Activated naive CD4-positive, alpha-beta T cell treated with anti-CD3 and anti-CD28 coated beads for 36 hours (primary cell): Measurements from ENCODE around the gene SAMD3. TPM values are rescaled to one million over a fixed set of nuclear protein-coding genes. Genes with fewer than 3 reads are reported as not detected.
"Not testable (repeated sequence)": the region's sequence is repeated elsewhere in the genome, so short reads cannot be mapped to it uniquely, and the experiment has no call there.

Experiments
- CTCF ChIA-PET: fragments of 350-600 bp; sonication (Branson Sonifier 250); formaldehyde crosslinking; loops from one replicate; lab custom pipeline; 2021; ENCODE audit warnings: antibody characterized with exemption; lab: Charles Lee
- DNase-seq: peaks from one replicate; pipeline ENCODE4 v3.0.0-alpha.2; 2020
- H3K27ac Mint-ChIP-seq: one replicate; pipeline ENCODE4 v1.8.0; 2021; ENCODE audit warnings: mild to moderate bottlenecking, mixed read lengths
- H3K27me3 Mint-ChIP-seq: one replicate; pipeline ENCODE4 v1.8.0; 2021; ENCODE audit warnings: low read depth, mixed read lengths
- H3K36me3 Mint-ChIP-seq: one replicate; pipeline ENCODE4 v1.8.0; 2021; ENCODE audit warnings: low read depth, mixed read lengths
- H3K4me1 Mint-ChIP-seq: one replicate; pipeline ENCODE4 v1.8.0; 2021; ENCODE audit warnings: low read depth, mixed read lengths
- H3K4me3 Mint-ChIP-seq: one replicate; pipeline ENCODE4 v1.8.0; 2021; ENCODE audit warnings: mild to moderate bottlenecking, moderate library complexity, mixed read lengths
- H3K9me3 Mint-ChIP-seq: one replicate; pipeline ENCODE4 v1.8.0; 2021; ENCODE audit warnings: mixed read lengths
- intact Hi-C: fragments of 100-400 bp; cut with micrococcal nuclease; formaldehyde crosslinking; loops from one replicate; pipeline ENCODE4 v1.15.1; 2023
- total RNA-seq, 2 experiments: library from RNA; stranded (reverse); gene quantifications; one replicate each; pipeline ENCODE4 v1.2.3, GENCODE V29; 2021

SAMD3 gene, protein sequence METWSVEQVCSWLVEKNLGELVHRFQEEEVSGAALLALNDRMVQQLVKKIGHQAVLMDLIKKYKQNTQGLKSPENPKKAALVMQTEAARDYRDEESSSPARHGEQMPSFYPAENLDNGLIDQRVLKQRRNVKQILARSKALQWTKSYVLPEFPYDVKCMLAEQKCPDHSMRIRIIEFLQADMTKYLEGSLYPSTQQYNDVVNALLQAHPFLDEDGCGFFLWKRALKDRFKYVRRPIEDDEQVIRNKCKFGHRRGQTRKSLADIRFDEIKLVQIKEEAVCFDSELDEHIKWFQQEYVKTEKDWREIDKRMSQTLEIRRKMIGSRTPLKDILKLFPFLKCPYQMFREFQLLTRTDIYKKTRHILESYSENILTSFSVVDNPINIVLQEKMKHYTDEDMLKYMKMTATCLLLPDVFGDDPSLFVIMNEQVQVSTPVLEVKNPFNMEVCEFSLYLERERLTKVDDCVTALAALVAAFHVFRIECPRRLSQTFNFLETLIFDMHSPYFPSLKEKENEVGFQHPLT
- 1 to 10 TPM; 1.0 to 2.3 TPM for total RNA-seq

DNA sequence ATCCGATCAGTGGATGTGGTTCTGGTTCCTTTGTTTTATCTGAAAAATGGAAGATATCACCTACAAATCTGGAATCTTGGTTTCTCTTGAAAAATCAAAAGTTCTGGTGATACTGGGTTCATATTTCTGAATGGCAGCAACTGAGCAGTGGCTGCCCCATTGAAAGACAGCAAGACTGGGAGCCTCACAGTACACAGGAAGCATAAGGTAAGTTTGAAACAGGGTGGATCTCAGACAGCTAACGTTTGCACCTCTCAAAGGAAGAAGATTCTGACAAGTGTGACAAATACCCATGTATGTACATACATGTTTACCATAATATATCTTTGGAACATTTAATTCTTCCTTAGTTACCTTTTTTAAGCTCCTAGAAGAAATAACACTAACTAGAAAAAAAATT, at the start of gene SAMD3:
Gene SAMD3 (minus strand): TSS at position 177 of the 400 bp plus-strand sequence. CDS start 7,678 bp downstream, outside the sequence.
- DNase-seq: no peak
- H3K4me1 Mint-ChIP-seq: peaks cover 26% of the 10 kb centered on the region

DNA sequence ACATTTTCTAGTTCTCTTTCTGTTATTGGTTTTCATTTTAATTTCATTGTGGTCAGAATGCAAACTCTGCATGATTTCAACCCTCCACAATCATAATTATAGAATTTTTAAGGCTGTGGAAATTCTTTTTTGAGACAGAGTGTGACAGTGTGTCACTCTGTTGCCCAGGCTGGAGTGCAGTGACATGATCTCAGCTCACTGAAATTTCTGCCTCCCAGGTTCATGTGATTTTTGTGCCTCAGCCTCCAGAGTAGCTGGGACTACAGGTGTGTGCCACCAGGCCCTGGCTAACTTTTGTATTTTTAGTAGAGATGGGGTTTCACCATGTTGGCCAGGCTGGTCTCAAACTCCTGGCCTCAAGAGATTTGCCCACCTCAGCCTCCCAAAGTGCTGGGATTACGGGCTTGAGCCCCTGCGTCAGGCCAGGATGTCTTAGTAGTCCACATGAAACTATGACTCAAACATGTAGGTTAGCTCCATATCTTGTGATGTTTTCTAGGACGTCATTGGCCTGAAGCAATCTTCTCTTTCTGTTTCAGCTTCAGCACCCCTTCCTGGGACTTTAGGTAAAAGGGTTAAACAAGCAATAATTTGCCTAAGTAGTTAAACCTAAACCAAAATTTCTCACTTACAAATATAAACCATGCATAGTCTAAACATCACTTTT, 47.4 kb upstream of the SAMD3 start:
- intact Hi-C loops: no loop called here

More for the DNA sequence above, at the start of gene SAMD3:
- Mint-ChIP-seq H3K27ac (no peak within 1 kb of the TSS), H3K36me3 (no peaks in the 10 kb centered on the region), H3K4me3 (no peak within 1 kb of the TSS), H3K27me3 (no peaks in the 10 kb centered on the region), H3K9me3 (peaks cover 5% of the 10 kb centered on the region)
- CTCF ChIA-PET: interaction anchor here (0.8 to 1.7 kb wide), 10 partner anchors 9 to 80 kb away, joined by 3 to 7 read pairs (median 4); no protein-coding TSS in a partner anchor
- intact Hi-C loops: loop anchor here (1.0 to 10.0 kb wide), 6 partner anchors 7 to 728 kb away; no protein-coding TSS in a partner anchor

DNA sequence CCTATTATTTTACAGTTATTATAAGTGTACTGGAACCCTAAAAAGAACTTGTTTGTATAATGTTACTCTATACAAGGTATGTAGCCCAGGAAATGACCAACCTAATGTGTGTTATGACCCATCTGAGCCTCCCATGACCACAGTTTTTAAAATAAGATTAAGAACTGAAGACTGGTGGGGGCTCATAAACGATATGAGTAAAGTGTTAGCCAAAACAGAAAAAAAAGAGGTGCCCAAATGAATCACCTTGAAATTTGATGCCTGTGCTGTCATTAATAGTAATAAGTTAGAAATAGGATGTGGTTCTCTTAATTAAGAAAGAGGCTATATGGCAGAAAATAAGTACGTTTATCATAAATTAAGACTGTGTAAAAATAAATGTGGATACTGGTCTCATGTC, 42.8 kb upstream of the SAMD3 start:
- H3K27ac Mint-ChIP-seq, H3K4me1 Mint-ChIP-seq, DNase-seq, intact Hi-C loops, H3K36me3 Mint-ChIP-seq, H3K4me3 Mint-ChIP-seq, H3K9me3 Mint-ChIP-seq, H3K27me3 Mint-ChIP-seq, CTCF ChIA-PET: not testable (repeated sequence)

More for the DNA sequence above, 47.4 kb upstream of the SAMD3 start:
- Mint-ChIP-seq H3K4me1 (no peaks in the 10 kb centered on the region), H3K9me3 (peaks cover 13% of the 10 kb centered on the region), H3K36me3 (peaks cover 5% of the 10 kb centered on the region), H3K4me3 (no peak overlapping the region), H3K27ac (no peak overlapping the region), H3K27me3 (no peaks in the 10 kb centered on the region)
- CTCF ChIA-PET: interaction anchor here (1.6 kb wide), 1 partner anchor 11 kb away, joined by 5 read pairs; no protein-coding TSS in a partner anchor
- DNase-seq: no peak

DNA sequence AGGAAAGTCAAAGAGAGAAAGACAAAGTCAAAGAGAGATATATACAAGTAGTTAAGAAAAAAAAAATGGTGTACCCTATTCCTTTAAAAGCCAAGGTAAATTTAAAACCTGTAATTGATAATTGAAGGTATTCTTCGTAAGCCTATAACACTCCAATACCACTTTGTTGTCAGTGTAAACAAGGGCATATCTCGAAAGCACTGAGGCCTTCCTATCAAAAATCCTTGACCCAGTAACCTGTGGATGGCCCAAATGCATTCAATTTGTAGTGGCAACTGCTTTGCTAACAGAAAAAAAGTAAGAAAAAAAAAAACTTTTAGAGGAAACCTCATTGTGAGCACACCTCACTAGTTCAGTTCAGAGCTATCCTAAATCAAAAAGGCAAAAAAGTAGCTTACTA, 39.3 kb upstream of the SAMD3 start:
- DNase-seq: no peak
- peaks cover 6% of the 10 kb centered on the region for H3K9me3 Mint-ChIP-seq
- intact Hi-C loops: no loop called here
- no peaks in the 10 kb centered on the region for H3K27me3 Mint-ChIP-seq
- CTCF ChIA-PET: interaction anchor here (0.7 kb wide), 1 partner anchor 623 kb away, joined by 4 read pairs; no protein-coding TSS in a partner anchor
- no peak overlapping the region for H3K4me3 Mint-ChIP-seq
- peaks cover 3% of the 10 kb centered on the region for H3K36me3 Mint-ChIP-seq
- peaks cover 17% of the 10 kb centered on the region for H3K4me1 Mint-ChIP-seq
- no peak overlapping the region for H3K27ac Mint-ChIP-seq

DNA sequence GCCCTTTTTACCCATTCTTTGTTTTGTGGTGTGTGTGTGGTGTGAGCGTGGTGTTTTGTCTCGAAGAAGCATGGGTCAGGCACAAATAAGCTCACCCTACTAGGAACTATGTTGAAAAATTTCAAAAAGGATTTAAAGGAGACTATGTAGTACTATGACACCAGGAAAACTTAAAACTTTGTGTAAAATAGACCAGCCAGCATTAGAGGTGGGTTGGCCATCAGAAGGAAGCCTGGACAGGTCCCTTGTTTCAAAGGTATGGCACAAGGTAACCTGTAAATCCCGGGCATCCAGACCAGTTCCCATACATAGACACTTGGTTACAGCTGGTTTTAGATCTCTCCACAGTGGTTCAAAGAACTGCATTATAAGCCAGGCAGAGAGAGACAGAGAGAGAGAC, 38.8 kb upstream of the SAMD3 start:
- H3K27me3 Mint-ChIP-seq, CTCF ChIA-PET, H3K4me3 Mint-ChIP-seq, DNase-seq, H3K36me3 Mint-ChIP-seq, H3K9me3 Mint-ChIP-seq, H3K27ac Mint-ChIP-seq, intact Hi-C loops: not testable (repeated sequence)
- H3K4me1 Mint-ChIP-seq: peaks cover 17% of the 10 kb centered on the region

DNA sequence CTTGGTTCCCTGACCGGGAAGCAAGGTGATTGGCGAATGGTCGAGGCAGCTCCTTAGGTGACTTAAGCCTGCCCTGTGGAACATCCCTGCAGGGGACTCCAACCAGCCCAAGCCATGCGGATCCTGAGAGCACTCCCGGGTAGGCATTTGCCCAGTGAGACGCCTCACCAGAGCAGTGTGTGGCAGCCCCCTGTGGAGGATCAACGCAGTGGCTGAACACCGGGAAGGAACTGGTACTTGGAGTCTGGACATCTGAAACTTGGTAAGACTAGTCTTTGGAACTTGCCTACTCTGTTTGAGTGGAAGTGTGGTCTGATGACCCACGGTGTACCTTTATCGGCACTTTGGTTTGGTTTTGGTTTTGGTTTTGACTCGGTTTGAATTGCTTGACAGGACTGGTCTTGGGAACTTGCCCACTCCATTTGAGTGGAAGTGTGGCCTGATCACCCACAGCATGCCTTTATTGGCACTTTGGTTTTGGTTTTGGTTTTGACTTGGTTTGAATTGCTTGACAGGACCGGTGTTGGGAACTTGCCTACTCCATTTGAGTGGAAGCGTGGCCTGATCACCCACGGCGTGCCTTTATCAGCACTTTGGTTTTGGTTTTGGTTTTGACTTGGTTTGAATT, 38.0 kb upstream of the SAMD3 start:
- DNase-seq, intact Hi-C loops, H3K27ac Mint-ChIP-seq, H3K9me3 Mint-ChIP-seq, H3K4me3 Mint-ChIP-seq, H3K36me3 Mint-ChIP-seq, CTCF ChIA-PET, H3K27me3 Mint-ChIP-seq: not testable (repeated sequence)
- H3K4me1 Mint-ChIP-seq: peaks cover 17% of the 10 kb centered on the region

DNA sequence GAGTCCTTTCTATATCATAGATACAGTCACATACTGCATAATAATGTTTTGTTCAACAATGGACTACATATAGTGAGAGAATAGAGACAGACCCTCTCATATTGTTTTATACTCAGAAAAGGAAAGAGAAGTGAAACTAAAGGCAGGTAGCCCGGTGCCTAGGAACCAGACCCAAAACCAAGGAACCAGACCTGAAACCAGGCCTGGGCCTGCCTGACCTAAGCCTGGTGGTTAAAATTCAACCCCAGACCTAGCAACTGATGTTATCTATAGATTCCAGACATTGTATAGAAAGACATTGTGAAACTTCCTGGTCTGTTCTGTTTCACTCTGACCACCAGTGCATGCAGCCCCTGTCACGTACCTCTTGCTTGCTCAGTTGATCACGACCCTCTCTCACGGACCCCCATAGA, 37.3 kb upstream of the SAMD3 start:
- H3K27ac Mint-ChIP-seq, H3K9me3 Mint-ChIP-seq, H3K36me3 Mint-ChIP-seq, intact Hi-C loops, DNase-seq, H3K4me3 Mint-ChIP-seq, CTCF ChIA-PET, H3K27me3 Mint-ChIP-seq: not testable (repeated sequence)
- peaks cover 17% of the 10 kb centered on the region for H3K4me1 Mint-ChIP-seq

DNA sequence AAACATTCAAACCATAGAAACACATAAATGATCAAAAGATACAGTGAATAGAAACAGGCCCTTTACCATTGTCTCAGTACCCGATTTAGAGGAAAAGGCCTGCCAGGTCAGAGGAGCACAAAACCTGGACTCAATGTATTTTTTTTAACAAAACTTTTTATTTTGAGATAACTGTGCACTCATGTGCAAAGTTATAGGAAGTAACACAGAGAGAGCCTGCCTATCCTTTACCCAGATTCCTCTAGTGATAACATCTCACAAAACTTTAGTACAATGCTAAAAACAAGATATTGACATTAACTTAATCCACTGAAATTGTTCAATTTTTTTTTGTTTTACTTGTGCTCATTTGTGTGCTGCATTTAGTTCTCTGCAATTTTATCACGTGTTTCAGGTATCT, 36.8 kb upstream of the SAMD3 start:
- H3K27me3 Mint-ChIP-seq: no peaks in the 10 kb centered on the region
- intact Hi-C loops: no loop called here
- H3K4me3 Mint-ChIP-seq: no peak overlapping the region
- H3K4me1 Mint-ChIP-seq: peaks cover 17% of the 10 kb centered on the region
- peaks cover 6% of the 10 kb centered on the region for H3K9me3 Mint-ChIP-seq
- H3K27ac Mint-ChIP-seq: no peak overlapping the region
- CTCF ChIA-PET: no interaction called here
- peaks cover 3% of the 10 kb centered on the region for H3K36me3 Mint-ChIP-seq
- no peak for DNase-seq

DNA sequence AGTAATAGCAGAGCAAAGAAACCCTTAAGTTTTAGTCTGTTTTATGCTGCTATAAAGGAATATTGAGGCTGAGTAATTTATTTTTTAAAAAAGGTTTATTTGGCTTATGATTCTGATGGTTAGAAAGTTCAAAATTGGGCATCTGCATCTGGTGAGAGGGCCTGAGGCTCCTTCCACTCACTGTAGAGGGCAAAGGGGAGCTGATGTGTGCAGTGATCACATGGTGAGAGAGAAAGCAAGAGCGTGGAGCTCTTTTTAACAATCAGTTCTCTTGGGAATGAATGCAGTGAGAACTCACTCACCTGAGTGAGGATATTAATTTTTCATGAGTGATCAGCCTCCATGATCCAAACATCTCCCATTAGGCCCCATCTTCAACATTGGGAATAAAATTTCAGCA, 36.4 kb upstream of the SAMD3 start:
- no peak overlapping the region for H3K4me3 Mint-ChIP-seq
- peaks cover 3% of the 10 kb centered on the region for H3K36me3 Mint-ChIP-seq
- H3K27me3 Mint-ChIP-seq: no peaks in the 10 kb centered on the region
- no peak for DNase-seq
- peaks cover 6% of the 10 kb centered on the region for H3K9me3 Mint-ChIP-seq
- H3K27ac Mint-ChIP-seq: no peak overlapping the region
- CTCF ChIA-PET: interaction anchor here (1.5 kb wide), 1 partner anchor 23 kb away, joined by 3 read pairs; no protein-coding TSS in a partner anchor
- intact Hi-C loops: no loop called here
- peaks cover 17% of the 10 kb centered on the region for H3K4me1 Mint-ChIP-seq

DNA sequence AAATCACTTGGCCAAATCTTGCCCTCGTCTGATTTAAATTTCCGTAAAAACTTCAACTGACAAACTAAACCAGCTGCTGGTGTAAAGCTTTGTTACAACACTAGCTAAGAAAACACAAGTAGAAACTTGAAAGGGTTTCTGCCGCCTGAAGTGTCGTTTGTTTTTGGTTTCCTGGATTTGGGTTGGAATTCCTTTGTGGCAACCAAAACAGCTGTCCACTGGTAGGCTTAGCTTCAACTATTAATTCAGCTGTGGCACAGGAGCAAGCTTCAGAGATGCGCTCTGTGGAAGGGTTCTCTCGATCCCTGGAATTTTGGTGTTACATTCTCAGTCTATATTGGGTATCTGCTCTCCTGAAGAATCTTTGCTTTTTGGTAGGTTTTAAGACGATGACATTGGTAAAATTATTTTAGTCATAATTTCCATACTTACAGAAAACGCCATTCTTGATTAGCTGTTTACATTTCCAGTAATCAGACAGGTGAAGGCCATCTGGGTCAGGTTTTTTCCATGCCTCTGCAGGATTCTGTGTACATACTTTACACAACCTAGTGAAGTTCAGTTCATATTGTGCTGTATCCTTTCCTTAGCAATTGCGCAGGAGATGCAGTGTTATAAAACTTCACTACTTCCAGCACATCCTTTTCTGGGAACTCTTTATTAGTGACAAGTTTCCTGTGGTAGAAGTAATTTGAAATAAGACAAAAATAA, 29.9 kb upstream of the SAMD3 start:
- H3K27me3 Mint-ChIP-seq: no peaks in the 10 kb centered on the region
- no peak overlapping the region for H3K4me3 Mint-ChIP-seq
- CTCF ChIA-PET: interaction anchor here (0.6 to 1.6 kb wide), 2 partner anchors 30 to 352 kb away, joined by 3 to 4 read pairs; no protein-coding TSS in a partner anchor
- intact Hi-C loops: no loop called here
- no peaks in the 10 kb centered on the region for H3K36me3 Mint-ChIP-seq
- no peak for DNase-seq
- no peak overlapping the region for H3K27ac Mint-ChIP-seq
- H3K9me3 Mint-ChIP-seq: no peaks in the 10 kb centered on the region
- no peaks in the 10 kb centered on the region for H3K4me1 Mint-ChIP-seq

DNA sequence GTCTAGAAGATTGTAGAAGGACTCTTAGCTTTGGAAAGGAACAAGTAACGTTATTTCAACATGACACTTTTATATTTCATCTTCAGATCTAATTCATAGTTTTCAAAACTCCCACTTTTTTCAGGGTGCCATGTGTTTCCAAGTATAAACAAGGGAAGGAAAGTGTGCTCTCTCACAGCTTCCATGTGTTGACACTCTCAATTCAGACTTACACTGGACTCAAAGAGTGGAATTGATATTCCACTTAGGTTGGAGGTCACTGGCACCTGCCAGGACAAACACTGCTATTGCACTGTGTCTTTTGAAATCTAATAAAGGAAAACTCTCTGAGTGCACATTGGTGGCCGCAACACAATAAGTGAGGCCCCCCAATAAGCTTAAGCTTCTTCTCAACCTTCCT, 22.5 kb upstream of the SAMD3 start:
- Mint-ChIP-seq H3K9me3 (no peaks in the 10 kb centered on the region), H3K4me3 (no peak overlapping the region), H3K4me1 (no peaks in the 10 kb centered on the region), H3K36me3 (no peaks in the 10 kb centered on the region), H3K27ac (no peak overlapping the region), H3K27me3 (no peaks in the 10 kb centered on the region)
- intact Hi-C loops: no loop called here
- CTCF ChIA-PET: interaction anchor here (0.6 kb wide), 2 partner anchors 58 to 494 kb away, joined by 3 read pairs; no protein-coding TSS in a partner anchor
- no peak for DNase-seq
